ENCODE measurements around the gene MORN5.
A peak's percentile ranks its signal among the peaks of the same experiment; 100 is the strongest.

The MORN5 gene

GRCh38 chr9:122144836-122145591, 14.7 kb upstream of the MORN5 start:
- DNase-seq = no peak

- DNase-seq = no peak
These were observed 14.2 kb upstream of the MORN5 start for GRCh38 chr9:122145592-122145863.

GRCh38 chr9:122151267-122151828, 8.4 kb upstream of the MORN5 start:
- no peak for DNase-seq

- no peak for DNase-seq
These were observed 3.9 kb upstream of the MORN5 start for GRCh38 chr9:122155796-122156195.

- DNase-seq = peak; percentile 6
These were observed 1.5 kb upstream of the MORN5 start for GRCh38 chr9:122158202-122158601.

- DNase-seq = no peak
These were observed 178 bp downstream of the MORN5 start for GRCh38 chr9:122159925-122160246.

GRCh38 chr9:122162415-122162814, 2.7 kb downstream of the MORN5 start:
- no peak for DNase-seq

GRCh38 chr9:122164286-122164685, 4.6 kb downstream of the MORN5 start:
- DNase-seq = no peak

GRCh38 chr9:122168356-122168755, 8.6 kb downstream of the MORN5 start:
- no peak for DNase-seq

- no peak for DNase-seq
These were observed 12.4 kb downstream of the MORN5 start for GRCh38 chr9:122172131-122172530.

- DNase-seq = no peak
These were observed 14.0 kb downstream of the MORN5 start for GRCh38 chr9:122173670-122174069.

GRCh38 chr9:122176916-122177315, 17.2 kb downstream of the MORN5 start:
- no peak for DNase-seq

- DNase-seq = no peak
These were observed 19.5 kb downstream of the MORN5 start for GRCh38 chr9:122179054-122179689.

- no peak for DNase-seq
These were observed 20.0 kb downstream of the MORN5 start for GRCh38 chr9:122179690-122180074.

- peak; percentile 36 for DNase-seq
These were observed 20.9 kb downstream of the MORN5 start for GRCh38 chr9:122180633-122181032.

- DNase-seq = no peak
These were observed 23.8 kb downstream of the MORN5 start for GRCh38 chr9:122183501-122183900.

- DNase-seq = no peak
These were observed 24.8 kb downstream of the MORN5 start for GRCh38 chr9:122184551-122184950.

GRCh38 chr9:122186301-122186700, 26.6 kb downstream of the MORN5 start:
- no peak for DNase-seq

- DNase-seq = no peak
These were observed 27.2 kb downstream of the MORN5 start for GRCh38 chr9:122186777-122187470.

GRCh38 chr9:122188369-122188768, 28.7 kb downstream of the MORN5 start:
- DNase-seq = no peak

GRCh38 chr9:122190597-122191381, 31.1 kb downstream of the MORN5 start:
- DNase-seq = no peak

GRCh38 chr9:122191584-122191983, 31.9 kb downstream of the MORN5 start:
- DNase-seq = no peak

- DNase-seq = no peak
These were observed 32.7 kb downstream of the MORN5 start for GRCh38 chr9:122192261-122192875.
